Measurements from ENCODE around the gene EP400.
A peak's percentile ranks its signal among the peaks of the same experiment; 100 is the strongest.
"Not testable (repeated sequence)": the region's sequence is repeated elsewhere in the genome, so short reads cannot be mapped to it uniquely, and the experiment has no call there.

DNA sequence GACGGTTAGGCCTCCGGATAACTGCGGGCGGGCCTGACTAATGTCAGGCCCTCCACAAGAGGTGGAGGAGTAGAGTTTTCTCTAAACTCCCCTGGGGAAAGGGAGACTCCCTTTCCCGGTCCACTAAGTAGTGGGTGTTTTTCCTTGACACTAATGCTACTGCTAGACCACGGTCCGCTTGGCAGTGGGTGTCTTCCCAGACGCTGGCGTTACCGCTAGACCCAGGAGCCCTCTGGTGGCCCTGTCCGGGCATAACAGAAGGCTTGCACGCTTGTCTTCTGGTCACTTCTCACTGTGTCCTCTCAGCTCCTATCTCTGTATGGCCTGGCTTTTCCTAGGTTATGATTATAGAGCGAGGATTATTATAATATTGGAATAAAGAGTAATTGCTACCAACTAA is 102.0 kb downstream of the EP400 start:
- not testable (repeated sequence) for TF ChIP-seq POLR2A (IDR thresholded peaks at IDR 0.05; ENCODE audit: control extremely low read depth in 1 of 2, low read depth in 2 of 2, low read length in 2 of 2); EZH2 (IDR thresholded peaks at IDR 0.05; ENCODE audit: low read depth, low read length, severe bottlenecking)
- TF ChIP-seq CTCF (IDR thresholded peaks at IDR 0.05; ENCODE audit: control extremely low read depth in 1 of 3, insufficient read depth in 1 of 3, low read depth in 1 of 3, low read length in 3 of 3) = peak; percentile 34 to 65 (median 56)

All from H1 (cell line).